Endothelial cell of umbilical vein (primary cell): ENCODE measurements around the gene SERPIND1. TPM values are rescaled to one million over a fixed set of nuclear protein-coding genes. Genes with fewer than 3 reads are reported as not detected.

Source experiments
- BruUV-seq: library from RNA; stranded (reverse); fragments of 400-500 nt; replicated peaks from 2 replicates; lab custom pipeline; 2021; lab: Mats Ljungman, UMichigan
- CTCF ChIA-PET: fragments of 300-600, 350-600 bp; sonication (Branson Sonifier 250); formaldehyde crosslinking; loops from one replicate; lab custom pipeline; 2021; ENCODE audit warnings: antibody characterized with exemption, inconsistent platforms; lab: Charles Lee
- POLR2A ChIA-PET: fragments of 300-600, 350-600 bp; sonication (Branson Sonifier 250); formaldehyde crosslinking; loops from one replicate; lab custom pipeline; 2021; ENCODE audit warnings: antibody characterized with exemption, inconsistent platforms; lab: Charles Lee
- DNase-seq: peaks from one replicate; pipeline ENCODE4 v3.0.0-alpha.2; 2011; ENCODE audit warnings: low read depth, low spot score
- FAIRE-seq: peaks from 2 replicates; lab custom pipeline; 2011; peaks lifted over from hg19 to GRCh38; lab: Jason Lieb, UNC
- H2AFZ ChIP-seq: 2 replicates; pipeline ENCODE4 v1.6.0; 2012; ENCODE audit warnings: low read depth, low read length, control low read depth, inconsistent platforms
- H3K27ac ChIP-seq: 2 replicates; pipeline ENCODE4 v1.5.1; 2011; ENCODE audit warnings: low read depth, mild to moderate bottlenecking, control low read depth, low read length, moderate library complexity; ENCODE audit not compliant: insufficient read depth
- H3K27me3 ChIP-seq, 2 experiments: 2 replicates each; pipeline versions ENCODE4 v1.6.0 to v1.6.1; 2011; ENCODE audit warnings: low read length in 2 of 2, mixed read lengths in 1 of 2; ENCODE audit not compliant: control insufficient read depth in 2 of 2, insufficient read depth in 2 of 2
- H3K36me3 ChIP-seq, 2 experiments: 2 replicates in 1 of 2; 3 replicates in 1 of 2; pipeline ENCODE4 v1.5.1; 2011; ENCODE audit warnings: low read length in 2 of 2, mild to moderate bottlenecking in 1 of 2, moderate library complexity in 1 of 2; ENCODE audit not compliant: control insufficient read depth in 2 of 2, insufficient read depth in 2 of 2; ENCODE audit errors: extremely low read depth in 1 of 2
- H3K4me1 ChIP-seq: 3 replicates; pipeline ENCODE4 v1.5.1; 2011; ENCODE audit warnings: mild to moderate bottlenecking, low read length; ENCODE audit not compliant: control insufficient read depth, insufficient read depth; ENCODE audit errors: extremely low read depth
- H3K4me2 ChIP-seq: 2 replicates; pipeline ENCODE4 v1.6.1; 2011; ENCODE audit warnings: low read length, control low read depth, mixed read lengths; ENCODE audit not compliant: insufficient read depth
- H3K4me3 ChIP-seq, 3 experiments: fragments of 200-600 bp in 1 of 3; sonication (generic), shearing (Covaris generic) in 1 of 3; replicated peaks in 1 of 3; 2 replicates each; pipeline ENCODE4 v1.5.1; 2011 to 2016; ENCODE audit warnings: control low read depth in 3 of 3, low read length in 3 of 3, mild to moderate bottlenecking in 2 of 3, inconsistent platforms in 1 of 3, low read depth in 1 of 3, moderate library complexity in 1 of 3; ENCODE audit not compliant: insufficient read depth in 1 of 3
- H3K79me2 ChIP-seq: 2 replicates; pipeline ENCODE4 v1.6.0; 2012; ENCODE audit warnings: low read length, inconsistent platforms; ENCODE audit not compliant: control insufficient read depth, insufficient read depth
- H3K9ac ChIP-seq: replicated peaks from 2 replicates; pipeline ENCODE3; 2011; ENCODE audit warnings: low read length, control low read depth; ENCODE audit not compliant: insufficient read depth; ENCODE audit errors: extremely low read depth
- H3K9me1 ChIP-seq: replicated peaks from 3 replicates; pipeline ENCODE4 v1.6.0; 2011; ENCODE audit warnings: mild to moderate bottlenecking, low read length; ENCODE audit not compliant: control insufficient read depth, insufficient read depth; ENCODE audit errors: extremely low read depth
- H3K9me3 ChIP-seq: replicated peaks from 2 replicates; pipeline ENCODE4 v1.5.1; 2012; ENCODE audit warnings: low read length, inconsistent platforms; ENCODE audit not compliant: control insufficient read depth, insufficient read depth
- H4K20me1 ChIP-seq: replicated peaks from 2 replicates; pipeline ENCODE3; 2011; ENCODE audit warnings: mild to moderate bottlenecking, low read length; ENCODE audit not compliant: control insufficient read depth, insufficient read depth; ENCODE audit errors: extremely low read depth
- EZH2 ChIP-seq: IDR thresholded peaks from 2 replicates; pipeline ENCODE4 v1.6.1; 2012; ENCODE audit warnings: borderline replicate concordance, low read depth, mild to moderate bottlenecking, moderate library complexity, low read length, inconsistent platforms; ENCODE audit not compliant: severe bottlenecking
- FOS ChIP-seq: IDR thresholded peaks from 2 replicates; pipeline ENCODE4 v1.6.1; 2011; ENCODE audit warnings: mild to moderate bottlenecking, low read length, moderate library complexity, borderline replicate concordance; ENCODE audit not compliant: insufficient read depth
- GATA2 ChIP-seq: IDR thresholded peaks from 2 replicates; pipeline ENCODE4 v1.7.0; 2011; ENCODE audit warnings: low read depth, mild to moderate bottlenecking, moderate library complexity, mixed read lengths, low read length; ENCODE audit not compliant: insufficient read length, insufficient read depth
- JUN ChIP-seq: IDR thresholded peaks from 2 replicates; pipeline ENCODE4 v1.6.1; 2011; ENCODE audit warnings: borderline replicate concordance, low read depth; ENCODE audit not compliant: insufficient read length, insufficient read depth
- MYC ChIP-seq: IDR thresholded peaks from one replicate; pipeline ENCODE4 v1.6.1; 2011; ENCODE audit warnings: mild to moderate bottlenecking, low read depth, low read length
- POLR2A ChIP-seq: IDR thresholded peaks from 2 replicates; pipeline ENCODE4 v1.6.1; 2012; ENCODE audit warnings: low read depth, mild to moderate bottlenecking, control low read depth, low read length
- POLR2AphosphoS5 ChIP-seq: IDR thresholded peaks from 2 replicates; pipeline ENCODE4 v1.6.1; 2012; ENCODE audit warnings: low read depth, mild to moderate bottlenecking, control low read depth, low read length, moderate library complexity; ENCODE audit not compliant: insufficient read depth
- dilution Hi-C: fragments of 300-500 bp; cut with MboI; formaldehyde crosslinking; loops from one replicate; pipeline ENCODE4 v1.15.0; 2019; ENCODE audit warnings: low sequenced_read_pairs; ENCODE audit not compliant: extremely low pct_ligation_motif_present
- intact Hi-C: fragments of 100-400 bp; cut with micrococcal nuclease; formaldehyde crosslinking; loops from one replicate; pipeline ENCODE4 v1.10.0; 2022
- polyA plus RNA-seq, 4 experiments: library from polyadenylated mRNA; depleted of rRNA in 3 of 4; stranded (reverse) in 3 of 4; unstranded in 1 of 4; fragments of >200 nt; gene quantifications; 2 replicates each; pipeline versions ENCODE4 v1.2.1 to v1.2.3, GENCODE V29; 2011 to 2012; ENCODE audit warnings: missing spikeins in 1 of 4
- total RNA-seq: library from RNA; stranded (reverse); gene quantifications from 2 replicates; pipeline ENCODE4 v1.2.3, GENCODE V29; 2021
- TF ChIP-seq, protein P1 (sequence below): IDR thresholded peaks from 2 replicates; pipeline ENCODE4 v1.6.1; 2011; ENCODE audit not compliant: insufficient read depth, insufficient read length
- TF ChIP-seq, protein P2 (sequence below), 2 donors: IDR thresholded peaks; 1 replicate in 1 of 2; 2 replicates in 1 of 2; pipeline ENCODE4 v1.5.1; 2011; ENCODE audit warnings: low read length in 2 of 2, mild to moderate bottlenecking in 2 of 2, moderate library complexity in 2 of 2, control low read depth in 1 of 2, inconsistent platforms in 1 of 2, low read depth in 1 of 2; ENCODE audit not compliant: insufficient read depth in 1 of 2; ENCODE audit errors: extremely low read depth in 1 of 2

Gene SERPIND1
- total and polyA plus RNA-seq, 2 donors (not counting 3 experiments of a cell fraction or from before 2014, with no cell fraction given), result 0.94 to 1.8 TPM

DNA sequence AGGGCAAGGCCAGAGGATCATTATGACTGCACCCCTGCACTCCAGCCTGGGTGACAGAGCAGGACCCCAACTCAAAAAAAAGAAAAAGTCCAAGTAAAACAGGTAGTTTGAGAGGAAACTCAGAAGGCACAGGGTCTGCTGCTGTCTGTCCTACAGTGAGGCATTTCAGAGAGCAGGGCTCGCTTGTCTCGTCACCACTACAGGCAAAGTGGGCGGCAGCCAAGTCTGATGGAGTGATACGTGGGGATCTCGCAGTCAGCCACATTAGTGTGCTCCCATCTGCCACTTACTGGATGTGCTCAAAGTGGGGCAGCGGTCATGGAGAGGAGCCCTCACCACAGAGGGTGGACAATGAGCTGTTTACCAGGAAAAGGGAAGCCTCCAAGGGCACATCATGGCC, 42.6 kb downstream of the SERPIND1 start:
- no peaks in the 10 kb centered on the region for H3K9me3 ChIP-seq
- DNase-seq, result no peak
- peaks cover 2 to 9% of the 10 kb centered on the region in 2 experiments for H3K36me3 ChIP-seq
- no peak overlapping the region for H3K9ac ChIP-seq
- TF ChIP-seq MYC (no peak), GATA2 (no peak), FOS (no peak), POLR2A (no peak), JUN (no peak), EZH2 (no peak), POLR2AphosphoS5 (no peak)
- TF ChIP-seq, protein P1, sequence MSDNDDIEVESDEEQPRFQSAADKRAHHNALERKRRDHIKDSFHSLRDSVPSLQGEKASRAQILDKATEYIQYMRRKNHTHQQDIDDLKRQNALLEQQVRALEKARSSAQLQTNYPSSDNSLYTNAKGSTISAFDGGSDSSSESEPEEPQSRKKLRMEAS, result no peak
- TF ChIP-seq, protein P2, sequence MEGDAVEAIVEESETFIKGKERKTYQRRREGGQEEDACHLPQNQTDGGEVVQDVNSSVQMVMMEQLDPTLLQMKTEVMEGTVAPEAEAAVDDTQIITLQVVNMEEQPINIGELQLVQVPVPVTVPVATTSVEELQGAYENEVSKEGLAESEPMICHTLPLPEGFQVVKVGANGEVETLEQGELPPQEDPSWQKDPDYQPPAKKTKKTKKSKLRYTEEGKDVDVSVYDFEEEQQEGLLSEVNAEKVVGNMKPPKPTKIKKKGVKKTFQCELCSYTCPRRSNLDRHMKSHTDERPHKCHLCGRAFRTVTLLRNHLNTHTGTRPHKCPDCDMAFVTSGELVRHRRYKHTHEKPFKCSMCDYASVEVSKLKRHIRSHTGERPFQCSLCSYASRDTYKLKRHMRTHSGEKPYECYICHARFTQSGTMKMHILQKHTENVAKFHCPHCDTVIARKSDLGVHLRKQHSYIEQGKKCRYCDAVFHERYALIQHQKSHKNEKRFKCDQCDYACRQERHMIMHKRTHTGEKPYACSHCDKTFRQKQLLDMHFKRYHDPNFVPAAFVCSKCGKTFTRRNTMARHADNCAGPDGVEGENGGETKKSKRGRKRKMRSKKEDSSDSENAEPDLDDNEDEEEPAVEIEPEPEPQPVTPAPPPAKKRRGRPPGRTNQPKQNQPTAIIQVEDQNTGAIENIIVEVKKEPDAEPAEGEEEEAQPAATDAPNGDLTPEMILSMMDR (IDR thresholded peaks at IDR 0.05; ENCODE audit: extremely low read depth in 1 of 2, insufficient read depth in 1 of 2, low read depth in 1 of 2, low read length in 2 of 2), result no peak
- H3K27me3 ChIP-seq, result no peaks in the 10 kb centered on the region
- CTCF ChIA-PET, result interaction anchor here (0.7 to 1.4 kb wide), 2 partner anchors 13 to 90 kb away, joined by 3 read pairs; no protein-coding TSS in a partner anchor
- no peak overlapping the region for H3K27ac ChIP-seq
- no peaks in the 10 kb centered on the region for H3K79me2 ChIP-seq
- no peak overlapping the region for H2AFZ ChIP-seq
- H3K4me1 ChIP-seq, result no peaks in the 10 kb centered on the region
- intact Hi-C loops, result no loop called here
- no peaks in the 10 kb centered on the region for H3K9me1 ChIP-seq
- no peak overlapping the region for H3K4me3 ChIP-seq
- no peak overlapping the region for H3K4me2 ChIP-seq
- POLR2A ChIA-PET, result no interaction called here
- H4K20me1 ChIP-seq, result no peaks in the 10 kb centered on the region
- BruUV-seq, result no TSS peak
- dilution Hi-C loops, result no loop called here
- no peak for FAIRE-seq
